Esophagus squamous epithelium (tissue), 4 donors: ENCODE measurements around the gene KLHL2.
"Not testable (repeated sequence)": the region's sequence is repeated elsewhere in the genome, so short reads cannot be mapped to it uniquely, and the experiment has no call there.

ENCODE experiments used
- POLR2A ChIP-seq, 4 donors: fragments of 450-650 bp; IDR thresholded peaks; one replicate each; pipeline ENCODE4 v1.6.1; 2017; ENCODE audit warnings: antibody characterized with exemption in 4 of 4, mild to moderate bottlenecking in 4 of 4, moderate library complexity in 3 of 4
- TF ChIP-seq, protein P1 (sequence below), 6 experiments: fragments of 450-650 bp in 4 of 6; fragments of 200-600 bp in 2 of 6; sonication (generic) in 2 of 6; IDR thresholded peaks; one replicate each; pipeline ENCODE4 v1.5.1; 2016 to 2019; ENCODE audit warnings: antibody characterized with exemption in 6 of 6, mild to moderate bottlenecking in 4 of 6, moderate library complexity in 4 of 6

- TF ChIP-seq POLR2A (IDR thresholded peaks at IDR 0.05), result not testable (repeated sequence)
- TF ChIP-seq, protein P1, sequence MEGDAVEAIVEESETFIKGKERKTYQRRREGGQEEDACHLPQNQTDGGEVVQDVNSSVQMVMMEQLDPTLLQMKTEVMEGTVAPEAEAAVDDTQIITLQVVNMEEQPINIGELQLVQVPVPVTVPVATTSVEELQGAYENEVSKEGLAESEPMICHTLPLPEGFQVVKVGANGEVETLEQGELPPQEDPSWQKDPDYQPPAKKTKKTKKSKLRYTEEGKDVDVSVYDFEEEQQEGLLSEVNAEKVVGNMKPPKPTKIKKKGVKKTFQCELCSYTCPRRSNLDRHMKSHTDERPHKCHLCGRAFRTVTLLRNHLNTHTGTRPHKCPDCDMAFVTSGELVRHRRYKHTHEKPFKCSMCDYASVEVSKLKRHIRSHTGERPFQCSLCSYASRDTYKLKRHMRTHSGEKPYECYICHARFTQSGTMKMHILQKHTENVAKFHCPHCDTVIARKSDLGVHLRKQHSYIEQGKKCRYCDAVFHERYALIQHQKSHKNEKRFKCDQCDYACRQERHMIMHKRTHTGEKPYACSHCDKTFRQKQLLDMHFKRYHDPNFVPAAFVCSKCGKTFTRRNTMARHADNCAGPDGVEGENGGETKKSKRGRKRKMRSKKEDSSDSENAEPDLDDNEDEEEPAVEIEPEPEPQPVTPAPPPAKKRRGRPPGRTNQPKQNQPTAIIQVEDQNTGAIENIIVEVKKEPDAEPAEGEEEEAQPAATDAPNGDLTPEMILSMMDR (IDR thresholded peaks at IDR 0.05), result not testable (repeated sequence)
Observed at GRCh38 chr4:165238041-165238640, 30.8 kb downstream of the KLHL2 start.
